GM06990 (cell line): ENCODE results near the gene THADA.

Experiments
- DNase-seq: peaks from one replicate; pipeline ENCODE4 v3.0.0-alpha.2; 2011; ENCODE audit not compliant: insufficient read length; ENCODE audit errors: extremely low read depth
- H3K27me3 ChIP-seq: replicated peaks from 2 replicates; pipeline ENCODE4 v1.6.0; 2011; ENCODE audit warnings: low read length; ENCODE audit not compliant: control insufficient read depth, insufficient read depth
- H3K36me3 ChIP-seq: 2 replicates; pipeline ENCODE4 v1.5.1; 2011; ENCODE audit warnings: low read length; ENCODE audit not compliant: control insufficient read depth, insufficient read depth
- H3K4me3 ChIP-seq: replicated peaks from 2 replicates; pipeline ENCODE4 v1.5.1; 2011; ENCODE audit warnings: low read depth, mild to moderate bottlenecking, control low read depth, low read length
- TF ChIP-seq, protein P1 (sequence below): IDR thresholded peaks from 2 replicates; pipeline ENCODE4 v1.5.1; 2011; ENCODE audit warnings: low read length, control low read depth, mild to moderate bottlenecking, inconsistent platforms; ENCODE audit not compliant: insufficient read depth, poor library complexity, severe bottlenecking

THADA gene

GRCh38 chr2:43368483-43369385, 227.1 kb downstream of the THADA start:
- no peak for DNase-seq
- H3K36me3 ChIP-seq = no peaks in the 10 kb centered on the region
- H3K27me3 ChIP-seq = no peaks in the 10 kb centered on the region
- TF ChIP-seq, protein P1, sequence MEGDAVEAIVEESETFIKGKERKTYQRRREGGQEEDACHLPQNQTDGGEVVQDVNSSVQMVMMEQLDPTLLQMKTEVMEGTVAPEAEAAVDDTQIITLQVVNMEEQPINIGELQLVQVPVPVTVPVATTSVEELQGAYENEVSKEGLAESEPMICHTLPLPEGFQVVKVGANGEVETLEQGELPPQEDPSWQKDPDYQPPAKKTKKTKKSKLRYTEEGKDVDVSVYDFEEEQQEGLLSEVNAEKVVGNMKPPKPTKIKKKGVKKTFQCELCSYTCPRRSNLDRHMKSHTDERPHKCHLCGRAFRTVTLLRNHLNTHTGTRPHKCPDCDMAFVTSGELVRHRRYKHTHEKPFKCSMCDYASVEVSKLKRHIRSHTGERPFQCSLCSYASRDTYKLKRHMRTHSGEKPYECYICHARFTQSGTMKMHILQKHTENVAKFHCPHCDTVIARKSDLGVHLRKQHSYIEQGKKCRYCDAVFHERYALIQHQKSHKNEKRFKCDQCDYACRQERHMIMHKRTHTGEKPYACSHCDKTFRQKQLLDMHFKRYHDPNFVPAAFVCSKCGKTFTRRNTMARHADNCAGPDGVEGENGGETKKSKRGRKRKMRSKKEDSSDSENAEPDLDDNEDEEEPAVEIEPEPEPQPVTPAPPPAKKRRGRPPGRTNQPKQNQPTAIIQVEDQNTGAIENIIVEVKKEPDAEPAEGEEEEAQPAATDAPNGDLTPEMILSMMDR = no peak
- H3K4me3 ChIP-seq = no peak overlapping the region

- no peak for DNase-seq
- no peaks in the 10 kb centered on the region for H3K27me3 ChIP-seq
- H3K4me3 ChIP-seq = no peak overlapping the region
- TF ChIP-seq, protein P1 = no peak
- H3K36me3 ChIP-seq = no peaks in the 10 kb centered on the region
These were observed 228.6 kb downstream of the THADA start for GRCh38 chr2:43367012-43367782.

DNA sequence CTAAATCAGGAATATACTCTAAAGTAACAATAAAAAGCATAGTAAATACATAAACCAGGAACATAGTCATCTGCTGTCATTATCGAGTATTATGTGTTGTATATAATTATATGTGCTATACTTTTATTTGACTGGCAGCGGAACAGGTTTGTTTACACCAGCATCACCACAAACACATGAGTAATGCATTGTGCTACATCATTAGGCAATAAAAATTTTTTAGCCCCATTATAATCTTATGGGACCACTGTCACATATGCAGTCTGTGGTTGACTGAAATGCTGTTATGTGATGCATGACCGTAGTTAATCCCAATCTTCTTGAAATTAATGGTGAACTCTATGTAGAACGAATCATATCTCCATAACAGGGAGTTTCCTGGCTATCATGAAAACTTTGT, 232.7 kb downstream of the THADA start:
- DNase-seq = no peak
- H3K36me3 ChIP-seq = no peaks in the 10 kb centered on the region
- no peaks in the 10 kb centered on the region for H3K27me3 ChIP-seq
- H3K4me3 ChIP-seq = no peak overlapping the region
- TF ChIP-seq, protein P1 = no peak

DNA sequence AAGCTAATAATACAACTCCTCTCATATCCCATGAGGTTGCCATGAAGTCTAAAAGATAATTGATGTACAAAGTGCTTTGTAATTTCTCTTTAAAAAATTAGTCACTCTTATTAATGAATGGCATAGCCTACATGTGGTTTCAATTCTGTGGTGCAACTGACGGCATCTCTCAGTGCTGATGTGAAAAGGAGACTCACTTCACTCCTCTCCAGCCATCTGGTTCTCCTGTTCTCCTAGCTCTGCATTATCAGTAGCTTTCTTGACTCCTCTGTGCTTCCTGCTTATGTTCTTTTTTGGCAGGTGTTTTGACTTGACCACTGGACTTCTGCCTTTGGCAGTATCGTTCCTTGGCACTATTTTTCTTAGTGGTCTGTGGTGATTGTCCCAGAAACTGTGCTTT, 234.6 kb downstream of the THADA start:
- H3K36me3 ChIP-seq = no peaks in the 10 kb centered on the region
- H3K4me3 ChIP-seq = no peak overlapping the region
- no peaks in the 10 kb centered on the region for H3K27me3 ChIP-seq
- TF ChIP-seq, protein P1 = no peak
- DNase-seq = no peak

- Histone ChIP-seq H3K4me3 (no peak overlapping the region), H3K27me3 (no peaks in the 10 kb centered on the region), H3K36me3 (no peaks in the 10 kb centered on the region)
- no peak for DNase-seq
- TF ChIP-seq, protein P1 = no peak
These were observed 235.7 kb downstream of the THADA start for GRCh38 chr2:43360137-43360536.
